RCC 7860 (cell line): Measurements from ENCODE around the gene TRAPPC12.
A peak's percentile ranks its signal among the peaks of the same experiment; 100 is the strongest.
"Not testable (repeated sequence)": the region's sequence is repeated elsewhere in the genome, so short reads cannot be mapped to it uniquely, and the experiment has no call there.

ENCODE experiments used
- DNase-seq: peaks from one replicate; pipeline ENCODE4 v3.0.0-alpha.2; 2015; ENCODE audit warnings: low spot score
- FAIRE-seq: peaks from 2 replicates; lab custom pipeline; 2012; peaks lifted over from hg19 to GRCh38; lab: Jason Lieb, UNC

Gene TRAPPC12

DNA sequence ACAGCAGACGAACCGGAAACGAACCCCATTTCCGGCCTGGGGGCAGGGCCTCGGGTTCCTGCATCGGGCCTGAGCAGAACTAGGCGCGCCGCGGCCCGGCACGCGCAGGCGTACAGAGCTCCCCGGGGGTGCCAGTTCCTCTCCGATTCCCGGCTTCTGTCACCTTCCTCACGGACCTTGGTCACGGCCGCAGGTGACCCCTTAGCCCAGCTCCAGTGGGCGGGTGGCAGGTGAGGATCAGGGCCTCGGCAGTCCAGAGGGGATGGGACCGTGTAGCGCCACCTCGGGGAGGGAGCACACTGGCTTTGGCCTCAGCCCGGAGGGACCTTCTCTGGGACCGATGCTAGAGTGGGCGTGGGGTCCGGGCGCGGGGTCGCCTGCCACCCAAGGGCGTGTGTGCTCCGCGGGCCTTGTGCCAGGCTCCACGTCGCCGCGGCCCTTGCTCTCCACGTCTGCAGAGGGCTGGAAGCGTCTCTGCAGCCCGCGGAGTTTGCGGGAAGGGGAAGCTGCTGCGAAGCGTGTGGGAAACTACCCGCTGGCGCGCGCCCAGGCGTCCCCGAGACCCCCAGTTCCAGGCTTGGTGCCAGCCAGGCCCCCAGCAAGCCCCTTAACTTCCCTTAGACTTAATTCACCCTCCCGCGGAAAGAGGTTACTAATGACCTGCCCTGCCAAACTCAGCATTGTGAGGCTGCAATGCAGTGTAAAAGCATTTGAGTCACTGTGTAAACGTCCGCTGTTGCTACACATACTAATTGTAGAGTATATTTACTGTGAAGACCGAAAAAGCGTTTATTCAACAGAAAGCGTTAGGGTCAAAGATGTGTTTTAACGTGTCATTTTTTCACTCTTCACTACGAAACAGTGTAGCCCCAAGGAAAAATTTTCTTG lies at the start of gene TRAPPC12:
Gene TRAPPC12 (plus strand): TSS at position 48 of the 888 bp plus-strand sequence. CDS start 7,930 bp downstream, outside the sequence.
- peak; percentile 77 for DNase-seq
- no peak for FAIRE-seq

DNA sequence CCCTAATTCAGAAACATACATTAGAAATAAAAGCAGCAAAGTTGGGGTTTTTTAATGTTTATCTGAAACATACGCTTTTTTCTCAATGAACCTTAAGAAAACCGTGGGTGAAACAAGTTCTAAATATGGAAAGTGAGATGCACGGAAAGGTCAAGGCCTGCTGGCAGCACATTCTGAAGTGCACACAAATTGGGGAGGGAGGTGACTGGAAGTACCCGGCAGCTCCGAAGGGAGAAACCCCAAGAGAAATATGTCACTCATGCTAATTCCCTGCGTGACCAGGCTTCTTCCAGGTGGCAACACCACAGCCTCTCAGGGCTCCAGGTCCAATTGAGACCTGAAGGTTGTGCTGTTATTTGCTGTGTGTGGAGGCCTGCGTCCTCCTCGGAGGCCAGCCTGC lies 47.4 kb upstream of the TRAPPC12 start:
- DNase-seq (no peak), FAIRE-seq (no peak)

DNA sequence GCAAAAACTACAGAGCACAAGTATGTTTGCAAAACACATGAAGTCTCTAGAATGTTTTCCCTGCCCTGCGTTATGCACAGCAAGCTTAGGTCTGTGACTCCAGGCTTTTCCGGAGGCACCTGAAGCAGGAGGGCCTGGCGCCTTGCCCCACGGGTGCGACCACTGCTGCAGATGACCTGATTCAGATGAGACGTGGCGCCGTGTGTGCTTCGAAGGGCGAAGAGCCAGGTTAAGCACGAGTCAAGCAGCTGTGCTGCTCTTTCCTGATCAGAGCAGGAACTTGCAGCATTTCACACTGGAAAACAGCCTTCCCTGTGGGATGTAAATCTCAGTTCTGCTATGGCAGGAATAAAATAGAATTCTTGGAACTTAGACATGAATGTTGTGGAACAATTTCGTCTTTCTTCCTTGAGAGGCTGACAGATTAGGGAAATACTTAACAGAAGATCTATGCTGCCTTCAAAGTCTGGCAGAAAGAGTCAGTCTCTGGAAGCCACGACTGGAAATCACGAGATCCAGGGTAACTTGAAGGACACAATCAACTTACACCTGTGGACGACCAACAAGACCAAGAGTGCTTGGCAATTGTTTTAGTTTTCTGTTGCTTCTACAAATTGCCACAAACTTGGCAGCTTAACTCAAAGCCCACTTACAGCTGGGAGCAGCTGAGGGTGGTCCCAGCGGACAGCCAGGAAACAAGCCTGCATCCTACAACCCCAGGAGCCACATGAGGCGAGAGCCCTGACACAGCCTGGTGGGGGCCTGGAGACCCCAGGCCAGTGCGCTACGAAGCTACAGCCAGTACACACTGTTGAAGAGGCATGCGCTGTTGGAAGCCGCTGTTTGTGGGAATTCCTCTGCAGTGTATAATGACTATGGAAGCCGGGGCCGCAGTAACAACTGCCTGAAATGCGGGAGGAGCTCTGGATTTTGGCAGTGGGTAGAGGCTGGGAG lies 44.8 kb upstream of the TRAPPC12 start:
- no peak for FAIRE-seq
- DNase-seq: no peak

DNA sequence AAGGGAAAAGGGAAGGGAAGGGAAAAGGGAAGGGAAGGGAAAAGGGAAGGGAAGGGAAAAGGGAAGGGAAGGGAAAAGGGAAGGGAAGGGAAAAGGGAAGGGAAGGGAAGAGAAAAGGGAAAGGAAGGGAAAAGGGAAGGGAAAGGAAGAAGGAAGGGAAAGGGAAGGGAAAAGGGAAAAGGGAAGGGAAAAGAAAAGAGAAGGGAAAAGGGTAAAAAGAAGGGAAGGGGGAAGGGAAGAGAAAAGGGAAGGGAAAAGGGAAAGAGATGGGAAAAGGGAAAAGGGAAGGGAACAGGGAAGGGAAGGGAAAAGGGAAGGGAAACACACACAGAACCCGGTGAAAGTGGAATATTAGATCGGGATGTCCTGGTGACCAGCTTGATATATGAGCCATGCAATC lies 42.6 kb upstream of the TRAPPC12 start:
- DNase-seq (no peak), FAIRE-seq (no peak)

DNA sequence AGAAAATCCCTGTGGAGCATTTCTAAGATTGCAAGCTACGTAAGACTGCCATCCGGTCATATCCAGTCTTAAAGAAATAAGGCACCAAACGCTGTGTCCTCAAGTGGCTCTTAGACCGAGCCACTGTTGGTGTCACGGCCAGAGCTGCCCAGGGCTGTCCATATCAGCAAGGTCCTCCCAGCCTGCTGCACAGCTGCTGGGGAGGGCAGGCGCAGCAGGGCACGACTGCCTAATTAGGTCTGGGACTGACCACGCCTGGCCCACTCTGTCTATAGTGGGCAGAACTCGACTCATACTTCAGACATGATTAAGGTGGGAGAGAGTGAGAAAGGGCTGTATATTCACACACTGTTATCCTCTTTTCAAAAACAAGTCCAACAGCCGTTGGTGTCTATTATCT lies 41.2 kb upstream of the TRAPPC12 start:
- DNase-seq (no peak), FAIRE-seq (no peak)

DNA sequence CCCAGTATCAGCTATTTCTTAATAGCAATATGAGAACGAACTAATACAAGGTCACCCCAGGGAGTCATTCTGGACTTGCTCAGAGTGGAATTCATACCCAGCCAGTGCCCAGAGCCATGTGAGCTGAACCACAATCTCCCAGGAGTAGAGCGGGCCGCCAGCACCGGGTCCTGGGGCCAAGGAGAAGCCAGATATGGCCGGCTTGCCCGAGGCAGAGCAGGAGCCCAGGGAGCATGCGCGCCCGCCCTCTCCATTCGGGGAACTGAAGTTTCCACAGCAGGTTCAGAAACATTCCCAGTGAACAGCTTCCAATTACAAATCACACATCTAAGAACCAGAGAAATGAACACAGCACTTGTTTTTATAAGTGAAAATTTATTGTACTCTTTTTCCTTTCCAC lies 39.4 kb upstream of the TRAPPC12 start:
- no peak for FAIRE-seq

DNA sequence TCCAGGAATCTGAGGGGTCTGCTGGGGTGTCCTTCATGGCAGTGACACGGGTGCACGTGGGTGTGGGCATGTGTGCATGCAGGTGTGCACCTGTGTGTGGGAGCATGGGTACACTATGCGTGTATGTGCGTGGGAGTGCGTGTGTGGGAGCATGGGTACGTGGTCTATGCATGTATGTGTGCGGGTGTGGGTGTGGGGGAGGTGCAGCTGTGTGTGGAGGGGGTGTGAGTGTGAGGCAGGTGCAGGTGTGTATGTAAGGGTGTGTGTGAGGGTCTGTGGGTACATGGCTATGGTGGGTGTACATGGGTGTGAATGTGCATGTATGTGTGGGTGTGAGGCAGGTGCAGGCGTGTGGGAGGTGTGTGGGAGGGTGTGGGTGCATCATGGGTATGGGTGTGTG lies 38.2 kb upstream of the TRAPPC12 start:
- FAIRE-seq: no peak
- no peak for DNase-seq

More for the DNA sequence above, 39.4 kb upstream of the TRAPPC12 start:
- DNase-seq: no peak

DNA sequence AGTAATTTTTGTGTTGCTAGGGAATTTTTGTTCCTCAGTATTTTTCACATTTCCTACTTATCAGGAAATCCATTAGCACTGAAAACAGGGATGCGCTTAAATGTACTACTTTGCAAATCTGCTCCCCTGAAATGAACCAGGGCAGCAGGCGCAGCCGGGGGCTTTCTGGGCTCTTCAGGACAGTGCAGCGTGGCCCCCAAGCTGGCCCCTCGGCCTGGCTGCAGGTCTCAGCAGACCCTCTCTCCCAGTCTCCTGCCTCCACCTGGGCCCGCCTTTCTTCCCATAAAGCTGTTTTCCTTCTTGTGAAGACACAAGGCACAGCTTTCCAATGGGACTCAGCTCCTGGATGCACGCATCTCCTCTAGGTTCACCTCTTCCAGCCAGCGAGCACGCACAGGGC lies 37.2 kb upstream of the TRAPPC12 start:
- FAIRE-seq: no peak

DNA sequence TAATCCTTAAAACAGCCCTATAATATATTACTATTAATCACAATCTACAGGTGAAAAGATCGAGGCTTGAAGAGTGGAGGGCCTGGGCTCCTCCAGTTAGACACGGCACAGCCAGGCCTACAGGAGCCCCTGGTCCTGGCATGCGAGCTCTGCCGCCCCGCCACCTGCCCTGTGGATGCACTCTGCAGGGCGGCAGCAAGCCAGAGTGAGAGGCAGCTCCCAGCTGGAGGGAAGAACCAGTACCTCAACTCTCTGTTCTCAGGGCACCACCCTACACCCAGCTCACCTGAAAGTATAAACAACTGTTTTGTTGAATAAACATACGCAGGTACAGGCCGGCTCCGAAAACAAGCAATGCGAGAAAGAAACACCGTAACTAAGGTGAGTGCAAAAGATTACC lies 36.5 kb upstream of the TRAPPC12 start:
- FAIRE-seq: no peak

More for the DNA sequence above, 37.2 kb upstream of the TRAPPC12 start:
- no peak for DNase-seq

DNA sequence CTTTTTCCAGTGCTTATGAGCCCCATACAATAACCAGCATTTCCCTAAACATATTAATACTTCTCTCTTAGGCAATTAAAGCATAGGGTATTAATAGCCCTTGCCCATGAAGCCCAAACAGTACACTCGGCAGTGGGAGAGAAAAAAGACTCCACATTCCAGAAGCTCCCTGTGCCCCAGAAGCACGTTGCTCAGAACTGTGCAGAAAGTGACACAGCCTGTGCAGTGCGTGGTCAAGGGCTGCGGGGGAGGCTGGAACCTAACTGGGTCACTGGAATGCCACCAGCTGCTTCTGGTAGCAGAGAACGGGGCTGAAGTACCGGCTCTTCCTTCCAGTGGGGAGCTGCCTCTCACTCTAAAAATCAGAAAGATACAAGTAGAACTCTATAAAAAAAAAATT lies 34.6 kb upstream of the TRAPPC12 start:
- no peak for FAIRE-seq

More for the DNA sequence above, 36.5 kb upstream of the TRAPPC12 start:
- DNase-seq: no peak

DNA sequence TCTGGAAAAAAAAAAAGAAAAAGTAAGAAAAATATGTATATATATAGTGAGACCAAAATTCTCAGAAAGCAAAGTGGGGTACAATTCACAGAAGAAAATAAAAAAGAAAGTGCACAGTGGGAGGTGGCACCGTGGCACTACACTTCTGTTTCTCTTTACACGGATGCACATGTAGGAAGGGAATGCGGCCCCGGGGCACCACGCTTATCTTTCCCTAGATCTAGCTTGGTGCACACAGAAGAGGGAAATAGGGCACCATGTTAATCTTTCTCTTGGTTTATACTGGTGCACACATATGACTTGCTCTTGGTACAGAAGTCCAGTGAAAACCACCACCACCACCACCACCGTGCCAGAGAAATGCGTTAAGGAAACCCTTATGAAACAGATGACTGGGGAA lies 33.9 kb upstream of the TRAPPC12 start:
- DNase-seq: no peak
- no peak for FAIRE-seq

More for the DNA sequence above, 34.6 kb upstream of the TRAPPC12 start:
- DNase-seq: no peak

DNA sequence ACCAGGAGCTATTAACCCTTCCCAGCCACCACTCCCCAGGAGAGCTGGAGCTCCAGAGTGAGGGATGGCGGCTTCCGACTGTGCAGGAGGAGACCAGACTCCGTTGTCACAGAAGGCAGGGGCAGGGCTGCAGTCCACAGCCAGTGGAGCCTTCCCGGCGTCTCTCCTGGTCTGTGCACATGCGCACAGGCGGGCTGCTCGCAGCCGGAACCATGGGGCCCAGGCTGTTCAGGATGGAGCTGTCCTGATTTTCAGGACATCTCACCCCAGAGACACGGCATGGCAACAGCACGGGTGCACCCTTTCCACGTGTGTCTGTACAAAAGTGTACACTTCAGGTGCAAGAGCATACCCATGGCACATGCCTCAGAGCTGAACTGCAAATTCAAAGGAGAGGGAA lies 30.7 kb upstream of the TRAPPC12 start:
- FAIRE-seq (no peak), DNase-seq (no peak)

DNA sequence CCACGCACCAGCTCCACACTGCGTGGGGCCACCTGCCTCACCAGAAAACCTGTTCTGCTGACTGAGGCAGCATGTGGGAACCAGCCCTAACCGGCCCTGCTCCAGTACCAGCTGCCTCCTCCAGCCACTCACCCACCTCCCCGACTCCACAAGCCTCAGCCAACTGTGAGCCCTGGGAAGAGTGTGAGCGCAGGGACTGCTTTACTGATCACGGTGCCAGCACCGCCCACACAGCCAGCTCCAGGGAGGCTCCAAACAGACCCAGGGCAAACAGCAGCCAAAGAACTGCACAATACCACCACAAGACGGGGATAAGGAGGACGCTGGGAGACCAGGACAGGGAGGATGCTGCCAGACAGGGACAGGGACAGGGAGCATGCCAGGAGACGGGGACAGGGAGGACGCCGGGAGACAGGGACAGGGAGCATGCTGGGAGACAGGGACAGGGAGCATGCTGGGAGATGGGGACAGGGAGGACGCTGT lies 30.2 kb upstream of the TRAPPC12 start:
- DNase-seq (no peak), FAIRE-seq (no peak)

DNA sequence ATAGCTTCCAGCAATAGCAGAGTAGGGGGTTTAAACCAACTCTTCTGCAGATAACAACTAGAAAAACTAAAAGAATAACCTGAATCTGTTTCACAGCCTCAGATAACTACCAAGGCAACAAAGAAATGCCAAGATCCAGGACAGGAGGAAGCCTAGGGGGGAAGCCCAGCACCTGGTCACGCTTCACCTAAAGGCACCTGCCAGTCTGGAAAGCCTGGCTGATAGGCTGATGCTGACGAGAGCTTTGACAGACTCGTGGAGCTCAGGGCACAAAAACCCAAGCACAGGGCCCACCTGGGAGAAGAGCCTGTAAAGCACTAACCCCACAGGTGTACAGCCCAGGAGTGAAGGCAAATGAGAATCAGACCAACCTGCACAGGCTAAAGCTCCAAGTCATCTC lies 24.5 kb upstream of the TRAPPC12 start:
- DNase-seq (no peak), FAIRE-seq (no peak)

DNA sequence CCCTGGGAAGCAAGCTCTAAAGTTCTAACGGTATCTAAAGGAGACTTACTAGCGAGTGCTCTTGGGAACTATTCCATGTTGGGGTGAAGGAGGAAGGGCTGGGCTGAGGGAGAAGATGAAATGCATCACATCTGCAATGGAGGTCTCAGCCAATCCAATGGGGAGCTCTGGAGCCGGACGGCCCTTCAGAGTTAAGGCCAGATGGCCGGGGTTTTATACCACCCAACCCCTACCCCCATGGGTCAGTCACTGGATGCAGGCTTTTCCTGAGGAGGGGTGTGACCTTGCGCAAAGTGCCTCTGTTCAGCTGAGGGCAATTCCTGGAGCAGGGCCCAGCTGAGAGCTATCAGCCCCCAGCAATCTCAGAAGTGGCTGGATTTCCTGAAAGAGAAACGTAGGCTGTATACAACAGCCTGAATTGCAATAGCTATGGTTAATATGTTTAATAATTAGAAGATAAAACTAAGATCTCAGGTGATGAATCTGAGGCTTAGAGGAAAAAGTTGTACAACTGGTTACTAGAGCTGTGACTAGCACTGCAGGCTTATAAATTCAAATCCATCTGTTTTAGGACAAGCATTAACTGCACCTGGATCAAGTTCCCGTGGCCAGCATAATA lies 23.4 kb upstream of the TRAPPC12 start:
- DNase-seq: no peak
- no peak for FAIRE-seq

DNA sequence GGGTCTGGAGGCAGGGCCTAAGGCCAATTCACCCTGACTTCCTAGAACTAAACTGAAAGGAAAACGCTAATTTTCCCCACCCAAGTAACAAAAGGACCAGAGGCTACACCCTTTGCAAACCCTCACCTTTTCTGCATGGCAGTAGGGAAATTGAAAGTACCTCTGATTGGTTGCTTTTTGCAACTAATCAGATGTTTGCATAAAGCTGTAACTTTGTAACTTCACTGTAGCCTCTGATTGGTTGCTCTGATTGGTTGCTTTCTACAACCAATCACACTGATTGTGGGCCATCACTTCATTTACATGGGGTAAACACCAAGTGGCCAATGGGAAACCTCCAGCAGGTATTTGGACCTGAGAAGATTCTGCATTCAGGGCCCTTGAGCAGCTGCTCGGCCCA lies 22.7 kb upstream of the TRAPPC12 start:
- DNase-seq (no peak), FAIRE-seq (no peak)

DNA sequence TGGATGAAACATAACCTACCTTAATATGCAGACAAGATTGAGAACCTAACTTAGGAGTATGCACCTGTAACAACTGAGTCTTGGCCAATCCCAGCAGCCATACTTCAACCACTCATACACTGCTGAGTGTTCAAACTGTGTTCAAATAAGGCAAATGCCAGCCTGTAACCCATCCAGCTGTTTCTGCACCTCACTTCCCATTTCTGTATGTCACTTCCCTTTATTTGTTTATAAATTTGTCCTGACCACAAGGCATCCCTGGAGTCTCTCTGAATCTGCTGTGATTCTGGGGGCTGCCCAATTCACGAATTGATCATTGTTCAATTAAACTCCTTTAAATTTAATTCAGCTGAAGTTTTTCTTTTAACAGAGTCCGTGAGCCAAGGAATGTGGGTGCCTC lies 22.0 kb upstream of the TRAPPC12 start:
- not testable (repeated sequence) for DNase-seq, FAIRE-seq

DNA sequence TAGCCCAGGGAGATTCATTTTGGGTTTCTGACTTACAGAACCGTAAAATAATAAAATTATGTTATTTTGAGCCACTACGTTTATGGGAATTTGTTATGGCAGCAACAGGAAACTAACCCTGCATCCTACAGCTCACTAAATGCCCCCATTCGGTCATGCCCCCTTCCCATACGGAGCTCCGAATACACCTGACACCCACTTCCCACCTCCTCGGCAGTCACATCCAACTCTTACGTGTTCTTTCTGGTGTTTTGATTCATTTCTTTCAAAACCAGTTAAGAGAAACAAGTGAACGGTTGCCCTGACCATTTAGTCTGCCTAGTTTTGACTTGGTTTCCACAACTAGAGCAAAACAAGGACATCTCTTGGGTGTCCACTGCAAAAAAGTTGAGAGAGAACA lies 21.6 kb upstream of the TRAPPC12 start:
- FAIRE-seq (no peak), DNase-seq (no peak)

DNA sequence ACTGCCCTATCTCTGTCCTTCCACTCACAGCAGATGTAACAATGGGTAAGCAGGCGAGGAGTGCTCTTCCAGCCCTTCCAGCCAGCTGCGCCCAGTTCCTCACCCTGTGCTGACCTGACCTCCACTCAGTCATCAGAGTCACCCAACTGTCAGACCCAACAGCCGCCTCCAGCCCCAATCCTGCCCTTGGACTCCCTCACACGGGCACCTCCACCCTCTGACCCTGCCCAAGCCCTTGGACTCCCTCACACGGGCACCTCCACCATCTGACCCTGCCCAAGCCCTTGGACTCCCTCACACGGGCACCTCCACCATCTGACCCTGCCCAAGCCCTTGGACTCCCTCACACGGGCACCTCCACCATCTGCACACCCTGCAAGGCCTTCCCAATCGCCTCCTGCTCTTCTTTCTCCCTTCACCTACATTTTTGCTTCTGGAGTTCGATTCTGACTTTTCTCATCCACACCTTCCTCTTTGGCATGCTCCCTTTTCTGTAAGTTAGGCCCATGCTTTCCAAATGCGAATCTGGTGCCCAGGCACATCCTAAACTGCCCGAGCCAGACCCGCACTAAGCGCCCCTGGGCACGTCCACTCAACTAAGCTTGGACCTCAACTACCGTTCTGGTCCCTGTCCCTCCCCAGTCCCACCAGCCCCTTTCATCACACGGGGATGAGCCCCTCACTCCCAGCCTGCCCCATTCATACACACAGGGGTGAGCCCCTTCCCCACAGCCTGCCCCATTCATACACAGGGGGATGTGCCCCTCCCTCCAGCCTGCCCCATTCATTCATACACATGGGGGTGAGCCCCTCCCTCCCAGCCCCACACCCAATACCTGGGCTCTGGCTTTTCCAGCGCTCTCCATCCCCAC lies 17.7 kb upstream of the TRAPPC12 start:
- DNase-seq (no peak), FAIRE-seq (no peak)

DNA sequence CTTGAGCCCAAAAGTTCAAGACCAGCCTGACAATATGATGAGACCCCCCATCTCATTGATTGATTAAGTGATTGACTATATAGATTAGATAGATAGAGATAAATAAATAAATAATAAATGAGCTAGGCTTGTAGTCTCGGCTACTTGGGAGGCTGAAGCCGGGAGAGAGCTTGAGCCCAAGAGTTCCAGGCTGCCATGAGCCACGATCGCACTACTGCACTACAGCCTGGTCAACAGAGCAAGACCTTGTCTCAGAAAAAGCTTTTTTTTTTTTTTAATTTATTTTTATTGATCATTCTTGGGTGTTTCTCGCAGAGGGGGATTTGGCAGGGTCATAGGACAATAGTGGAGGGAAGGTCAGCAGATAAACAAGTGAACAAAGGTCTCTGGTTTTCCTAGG lies 14.3 kb upstream of the TRAPPC12 start:
- FAIRE-seq (no peak), DNase-seq (no peak)
